SK-N-SH (cell line): ENCODE measurements around the gene ICOSLG. TPM values are rescaled to one million over a fixed set of nuclear protein-coding genes. Genes with fewer than 3 reads are reported as not detected.

ENCODE experiments used
- CTCF ChIA-PET: fragments of 300-600, 350-600 bp; formaldehyde crosslinking; extraction: SDS; loops from one replicate; lab custom pipeline; 2021; lab: Yijun Ruan, JAX
- POLR2A ChIA-PET: fragments of 350-600 bp; sonication (Branson Sonifier 250); formaldehyde crosslinking; extraction: SDS; loops from one replicate; lab custom pipeline; 2020; ENCODE audit warnings: antibody characterized with exemption, inconsistent platforms; lab: Yijun Ruan, JAX
- DNase-seq: peaks from one replicate; pipeline ENCODE4 v3.0.0; 2012
- H2AFZ ChIP-seq: fragments of 200-600 bp; sonication (generic); 2 replicates; pipeline ENCODE4 v1.8.1; 2016; ENCODE audit warnings: antibody characterized with exemption, mild to moderate bottlenecking, low read depth
- H3F3A ChIP-seq: fragments of 200-600 bp; sonication (generic); replicated peaks from 2 replicates; pipeline ENCODE3; 2016; ENCODE audit warnings: antibody characterized with exemption, mild to moderate bottlenecking; ENCODE audit not compliant: insufficient read depth
- H3K27ac ChIP-seq, 2 experiments: fragments of 200-500 bp in 1 of 2; fragments of 200-600 bp in 1 of 2; sonication (Bioruptor generic) in 1 of 2; sonication (generic), shearing (Covaris generic) in 1 of 2; 2 replicates each; pipeline versions ENCODE4 v1.5.1 to v1.6.1; 2014 to 2016; ENCODE audit warnings: low read depth in 2 of 2, inconsistent platforms in 1 of 2, low read length in 1 of 2, mild to moderate bottlenecking in 1 of 2, mixed read lengths in 1 of 2
- H3K27me3 ChIP-seq: fragments of 200-600 bp; sonication (generic), shearing (Covaris generic); 2 replicates; pipeline ENCODE4 v1.6.1; 2016; ENCODE audit warnings: mixed run types; ENCODE audit not compliant: insufficient read depth
- H3K36me3 ChIP-seq, 2 experiments: fragments of 200-500 bp in 1 of 2; fragments of 200-600 bp in 1 of 2; sonication (Bioruptor generic) in 1 of 2; sonication (generic) in 1 of 2; replicated peaks in 1 of 2; 2 replicates each; pipeline versions ENCODE3 to v1.5.1; 2014 to 2016; ENCODE audit warnings: low read length in 1 of 2, mild to moderate bottlenecking in 1 of 2; ENCODE audit not compliant: insufficient read depth in 2 of 2, control insufficient read depth in 1 of 2
- H3K4me1 ChIP-seq, 2 experiments: fragments of 200-500 bp in 1 of 2; fragments of 200-600 bp in 1 of 2; sonication (Bioruptor generic) in 1 of 2; sonication (generic), shearing (Covaris generic) in 1 of 2; 2 replicates each; pipeline versions ENCODE4 v1.5.1 to v1.6.1; 2014 to 2016; ENCODE audit warnings: low read depth in 1 of 2, low read length in 1 of 2, mixed run types in 1 of 2; ENCODE audit not compliant: insufficient read depth in 2 of 2, control insufficient read depth in 1 of 2
- H3K4me2 ChIP-seq: fragments of 200-600 bp; sonication (generic), shearing (Covaris generic); 2 replicates; pipeline ENCODE4 v1.6.1; 2017; ENCODE audit warnings: mixed run types
- H3K4me3 ChIP-seq, 2 experiments: fragments of 200-500 bp in 1 of 2; fragments of 200-600 bp in 1 of 2; sonication (Bioruptor generic) in 1 of 2; sonication (generic), shearing (Covaris generic) in 1 of 2; 2 replicates each; pipeline versions ENCODE4 v1.5.1 to v1.8.1; 2014 to 2016; ENCODE audit warnings: low read depth in 2 of 2, inconsistent platforms in 1 of 2, low read length in 1 of 2, mild to moderate bottlenecking in 1 of 2, mixed read lengths in 1 of 2, moderate library complexity in 1 of 2
- H3K79me2 ChIP-seq: fragments of 200-600 bp; sonication (generic); 2 replicates; pipeline ENCODE4 v1.8.1; 2017; ENCODE audit warnings: mild to moderate bottlenecking; ENCODE audit not compliant: insufficient read depth
- H3K9ac ChIP-seq: fragments of 200-600 bp; sonication (generic); 2 replicates; pipeline ENCODE4 v1.6.1; 2017; ENCODE audit warnings: mixed run types
- H3K9me2 ChIP-seq: fragments of 200-600 bp; sonication (generic); 2 replicates; pipeline ENCODE4 v1.6.1; 2017; ENCODE audit warnings: mixed run types
- H3K9me3 ChIP-seq: fragments of 200-600 bp; sonication (generic); 2 replicates; pipeline ENCODE4 v1.6.1; 2017; ENCODE audit warnings: mixed run types, mild to moderate bottlenecking, moderate library complexity
- H4K20me1 ChIP-seq: fragments of 200-600 bp; sonication (generic); 2 replicates; pipeline ENCODE4 v1.6.1; 2017; ENCODE audit warnings: mild to moderate bottlenecking, mixed run types; ENCODE audit not compliant: insufficient read depth
- CHD2 ChIP-seq: fragments of 150-350 bp; IDR thresholded peaks from 2 replicates; pipeline ENCODE4 v1.6.1; 2018; ENCODE audit warnings: low read length; ENCODE audit not compliant: partially characterized antibody
- CTCF ChIP-seq: fragments of 200-600 bp; sonication (generic); IDR thresholded peaks from 2 replicates; pipeline ENCODE4 v1.6.1; 2017; ENCODE audit warnings: antibody characterized with exemption, mild to moderate bottlenecking, moderate library complexity
- EZH2phosphoT487 ChIP-seq: fragments of 200-600 bp; sonication (generic); IDR thresholded peaks from 2 replicates; pipeline ENCODE4 v1.6.1; 2017; ENCODE audit warnings: low read depth, mixed run types, mild to moderate bottlenecking, antibody characterized with exemption, moderate library complexity, borderline replicate concordance
- FOSL2 ChIP-seq: IDR thresholded peaks from 2 replicates; pipeline ENCODE4 v1.4.0; 2012; ENCODE audit warnings: low read depth, mild to moderate bottlenecking, moderate library complexity, borderline replicate concordance
- GABPA ChIP-seq: IDR thresholded peaks from 2 replicates; pipeline ENCODE4 v1.4.0; 2012; ENCODE audit warnings: low read depth, mild to moderate bottlenecking
- IRF3 ChIP-seq: fragments of 150-350 bp; IDR thresholded peaks from 2 replicates; pipeline ENCODE4 v1.6.1; 2016; ENCODE audit warnings: mild to moderate bottlenecking, low read depth, low read length
- MEF2A ChIP-seq: IDR thresholded peaks from 2 replicates; pipeline ENCODE4 v1.4.0; 2012; ENCODE audit warnings: low read depth, borderline replicate concordance
- MXI1 ChIP-seq: IDR thresholded peaks from 2 replicates; pipeline ENCODE4 v1.6.1; 2012; ENCODE audit warnings: mild to moderate bottlenecking, low read depth, low read length, improper control_type of control experiment
- NRF1 ChIP-seq: IDR thresholded peaks from 2 replicates; pipeline ENCODE4 v1.6.1; 2012; ENCODE audit warnings: low read depth, mild to moderate bottlenecking, low read length
- POLR2AphosphoS5 ChIP-seq: IDR thresholded peaks from 2 replicates; pipeline ENCODE4 v1.6.1; 2012; ENCODE audit warnings: low read depth, low read length
- RAD21 ChIP-seq: IDR thresholded peaks from 2 replicates; pipeline ENCODE4 v1.6.1; 2012; ENCODE audit warnings: mild to moderate bottlenecking, low read length
- RCOR1 ChIP-seq: fragments of 150-350 bp; IDR thresholded peaks from 2 replicates; pipeline ENCODE4 v1.6.1; 2017; ENCODE audit warnings: antibody characterized with exemption, low read length
- SIN3A ChIP-seq: IDR thresholded peaks from 2 replicates; pipeline ENCODE4 v1.6.1; 2012; ENCODE audit warnings: low read depth, mild to moderate bottlenecking, low read length, moderate library complexity, borderline replicate concordance
- SMC3 ChIP-seq: IDR thresholded peaks from 2 replicates; pipeline ENCODE4 v1.6.1; 2012; ENCODE audit warnings: low read depth, low read length, improper control_type of control experiment
- TCF12 ChIP-seq: IDR thresholded peaks from 2 replicates; pipeline ENCODE4 v1.4.0; 2012
- TEAD4 ChIP-seq: IDR thresholded peaks from 2 replicates; pipeline ENCODE4 v1.4.0; 2012; ENCODE audit warnings: mild to moderate bottlenecking, borderline replicate concordance; ENCODE audit not compliant: insufficient read depth
- USF2 ChIP-seq: fragments of 150-350 bp; IDR thresholded peaks from 2 replicates; pipeline ENCODE4 v1.6.1; 2017; ENCODE audit warnings: antibody characterized with exemption, low read length, low read depth, borderline replicate concordance
- ZBTB33 ChIP-seq: IDR thresholded peaks from 2 replicates; pipeline ENCODE4 v1.4.0; 2012; ENCODE audit warnings: low read depth, borderline replicate concordance
- WGBS: methylation state at CpG from one replicate; pipeline ENCODE4 v1.1.6; 2017; ENCODE audit warnings: low lambda C conversion rate; 5-methylcytosine and 5-hydroxymethylcytosine counted together
- polyA plus RNA-seq, 3 experiments: library from polyadenylated mRNA; depleted of rRNA; stranded (reverse); fragments of >200 nt; gene quantifications; 2 replicates each; pipeline ENCODE4 v1.2.3, GENCODE V29; 2012

The ICOSLG gene
- polyA plus RNA-seq, 1 of the 3 experiments (the other 2 are of a cell fraction): 0.43 TPM

GRCh38 chr21:44267655-44268142, 27.0 kb upstream of the ICOSLG start:
- H3K27ac ChIP-seq: no peak overlapping the region
- H3K4me3 ChIP-seq: no peak overlapping the region
- no peaks in the 10 kb centered on the region for H4K20me1 ChIP-seq
- H2AFZ ChIP-seq: no peak overlapping the region
- H3K79me2 ChIP-seq: no peaks in the 10 kb centered on the region
- no peak overlapping the region for H3K9ac ChIP-seq
- WGBS: 80% methylated on average over 19 of the region's 19 CpGs
- TF ChIP-seq NRF1: no peak
- TF ChIP-seq CTCF: 0 out of 2 replicates have a peak, but pooled peaks have one; percentile 23
- no peak for TF ChIP-seq USF2
- TF ChIP-seq SMC3: peak; percentile 16; the same call in 1 of the 2 replicates
- no peak for TF ChIP-seq FOSL2
- H3K9me2 ChIP-seq: no peaks in the 10 kb centered on the region
- CTCF ChIA-PET: interaction anchor here (1.4 kb wide), 2 partner anchors 13 to 27 kb away, joined by 4 read pairs; no protein-coding TSS in a partner anchor
- POLR2A ChIA-PET: no interaction called here
- no peaks in the 10 kb centered on the region for H3K27me3 ChIP-seq
- H3K9me3 ChIP-seq: no peaks in the 10 kb centered on the region
- no peak for DNase-seq
- H3K4me2 ChIP-seq: no peak overlapping the region
- no peaks in the 10 kb centered on the region for H3K4me1 ChIP-seq
- no peaks in the 10 kb centered on the region for H3K36me3 ChIP-seq
- H3F3A ChIP-seq: no peaks in the 10 kb centered on the region

- no peak for DNase-seq
- CTCF ChIA-PET: no interaction called here
- H4K20me1 ChIP-seq: no peaks in the 10 kb centered on the region
- H3K79me2 ChIP-seq: no peaks in the 10 kb centered on the region
- no peaks in the 10 kb centered on the region for H3K9me2 ChIP-seq
- POLR2A ChIA-PET: no interaction called here
- 78% methylated on average over 11 of the region's 17 CpGs for WGBS
- H3K9ac ChIP-seq: no peak overlapping the region
- no peaks in the 10 kb centered on the region for H3K4me1 ChIP-seq
- H3K27me3 ChIP-seq: no peaks in the 10 kb centered on the region
- H3K36me3 ChIP-seq: no peaks in the 10 kb centered on the region
- TF ChIP-seq NRF1 (no peak), GABPA (no peak), IRF3 (no peak), SIN3A (no peak), EZH2phosphoT487 (no peak), USF2 (no peak), MXI1 (no peak), RAD21 (no peak), CHD2 (no peak), FOSL2 (no peak), POLR2AphosphoS5 (no peak), MEF2A (no peak), TEAD4 (no peak), TCF12 (no peak), RCOR1 (no peak), ZBTB33 (no peak), SMC3 (no peak)
- no peak overlapping the region for H3K4me2 ChIP-seq
- no peaks in the 10 kb centered on the region for H3F3A ChIP-seq
- no peak overlapping the region for H2AFZ ChIP-seq
- no peaks in the 10 kb centered on the region for H3K9me3 ChIP-seq
- H3K27ac ChIP-seq: no peak overlapping the region
- no peak overlapping the region for H3K4me3 ChIP-seq
Observed at GRCh38 chr21:44265734-44266270, 25.1 kb upstream of the ICOSLG start.
